ENCODE results near the gene IGSF21. TPM values are rescaled to one million over a fixed set of nuclear protein-coding genes. Genes with fewer than 3 reads are reported as not detected.

The IGSF21 gene
- total and polyA plus RNA-seq, 10 of the 15 experiments (the other 5 are each of a cell fraction or from before 2014, with no cell fraction given): 0.03 to 0.49 TPM; not detected in 8

- ChIA-PET POLR2A (no interaction called here), SMC1A (ENCODE audit: uncharacterized antibody, unreplicated experiment) (no interaction called here), CTCF (no interaction called here), RAD21 (ENCODE audit: unreplicated experiment) (no interaction called here)
- in situ Hi-C loops (cut with MboI) (no loop called here), intact Hi-C loops (cut with micrococcal nuclease; ENCODE audit: unreplicated experiment) (no loop called here)
- WGBS (ENCODE audit: insufficient coverage, insufficient replicate concordance, low lambda C conversion rate, missing lambda C conversion rate): 4% methylated on average over 5 of the region's 5 CpGs
- no peak overlapping the region for H3K9ac ChIP-seq (ENCODE audit: control insufficient read depth, insufficient read depth, low read length)
- BruUV-seq (replicated peaks): no TSS peak
- no peak for DNase-seq (ENCODE audit: low read depth, low spot score)
- H3K4me2 ChIP-seq (ENCODE audit: control insufficient read depth, insufficient read depth): no peak overlapping the region
- H2AFZ ChIP-seq (ENCODE audit: control insufficient read depth, low read depth, low read length): no peak overlapping the region
- ATAC-seq: no peak
- H3K4me3 ChIP-seq: no peak overlapping the region
- H3K9me3 ChIP-seq (replicated peaks; ENCODE audit: control insufficient read depth, insufficient read depth, low read length): no peaks in the 10 kb centered on the region
- FAIRE-seq: no peak
- no peaks in the 10 kb centered on the region for H3K4me1 ChIP-seq (ENCODE audit: control insufficient read depth, insufficient read depth, low read length)
- TF ChIP-seq CHD2 (IDR thresholded peaks at IDR 0.05; ENCODE audit: borderline replicate concordance, low read depth, low read length): no peak
- TF ChIP-seq CBX5 (IDR thresholded peaks at IDR 0.05; ENCODE audit: low read depth): no peak
- TF ChIP-seq CEBPB (IDR thresholded peaks at IDR 0.05; ENCODE audit: borderline replicate concordance in 1 of 2, low read depth in 2 of 2, low read length in 2 of 2): no peak
- no peak for TF ChIP-seq KDM1A (IDR thresholded peaks at IDR 0.05; ENCODE audit: borderline replicate concordance)
- H3K36me3 ChIP-seq (ENCODE audit: control insufficient read depth in 2 of 2, insufficient read depth in 2 of 2, low read length in 1 of 2): no peaks in the 10 kb centered on the region
- no peaks in the 10 kb centered on the region for H4K20me1 ChIP-seq (ENCODE audit: control insufficient read depth, insufficient read depth)
- H3K27me3 ChIP-seq (replicated peaks in 1 of 2; ENCODE audit: control insufficient read depth in 2 of 2, insufficient read depth in 2 of 2, low read length in 1 of 2): peaks cover 0 to 2% of the 10 kb centered on the region in 2 experiments; a peak in 2 of 4 replicates
- H3K79me2 ChIP-seq (ENCODE audit: control insufficient read depth, insufficient read depth, low read length): no peaks in the 10 kb centered on the region
- no peak overlapping the region for H3K27ac ChIP-seq (ENCODE audit: control insufficient read depth, insufficient read depth)
Measured at GRCh38 chr1:18158714-18159113, 51.1 kb downstream of the IGSF21 start.

GRCh38 chr1:18160290-18160942, 52.8 kb downstream of the IGSF21 start:
- Histone ChIP-seq H3K9ac (ENCODE audit: control insufficient read depth, insufficient read depth, low read length) (no peak overlapping the region), H2AFZ (ENCODE audit: control insufficient read depth, low read depth, low read length) (no peak overlapping the region), H3K79me2 (ENCODE audit: control insufficient read depth, insufficient read depth, low read length) (no peaks in the 10 kb centered on the region), H3K4me2 (ENCODE audit: control insufficient read depth, insufficient read depth) (no peak overlapping the region), H3K4me1 (ENCODE audit: control insufficient read depth, insufficient read depth, low read length) (no peaks in the 10 kb centered on the region), H4K20me1 (ENCODE audit: control insufficient read depth, insufficient read depth) (no peaks in the 10 kb centered on the region), H3K9me3 (replicated peaks; ENCODE audit: control insufficient read depth, insufficient read depth, low read length) (no peaks in the 10 kb centered on the region), H3K27ac (ENCODE audit: control insufficient read depth, insufficient read depth) (no peak overlapping the region), H3K36me3 (ENCODE audit: control insufficient read depth in 2 of 2, insufficient read depth in 2 of 2, low read length in 1 of 2) (no peaks in the 10 kb centered on the region), H3K4me3 (no peak overlapping the region), H3K27me3 (replicated peaks in 1 of 2; ENCODE audit: control insufficient read depth in 2 of 2, insufficient read depth in 2 of 2, low read length in 1 of 2) (peaks cover 0 to 2% of the 10 kb centered on the region in 2 experiments; a peak in 1 of 4 replicates)
- POLR2A ChIA-PET: no interaction called here
- BruUV-seq (replicated peaks): no TSS peak
- 28% methylated on average over 13 of the region's 13 CpGs for WGBS (ENCODE audit: insufficient coverage, insufficient replicate concordance, low lambda C conversion rate, missing lambda C conversion rate)
- SMC1A ChIA-PET (ENCODE audit: uncharacterized antibody, unreplicated experiment): no interaction called here
- DNase-seq (ENCODE audit: low read depth, low spot score) (no peak), ATAC-seq (no peak), FAIRE-seq (no peak)
- RAD21 ChIA-PET (ENCODE audit: unreplicated experiment): no interaction called here
- intact Hi-C loops (cut with micrococcal nuclease; ENCODE audit: unreplicated experiment) (no loop called here), in situ Hi-C loops (cut with MboI) (no loop called here)
- CTCF ChIA-PET: no interaction called here
- TF ChIP-seq KAT2A (conservative IDR thresholded peaks at IDR 0.05; ENCODE audit: control insufficient read depth, low read depth, low read length) (no peak), POLR2A (IDR thresholded peaks at IDR 0.05; ENCODE audit: low read depth, low read length) (no peak), ZSCAN29 (IDR thresholded peaks at IDR 0.05) (no peak), E4F1 (IDR thresholded peaks at IDR 0.05; ENCODE audit: borderline replicate concordance, partially characterized antibody) (no peak), ZNF24 (IDR thresholded peaks at IDR 0.05) (no peak), ZNF384 (IDR thresholded peaks at IDR 0.05; ENCODE audit: borderline replicate concordance, low read depth, low read length) (no peak), CREB1 (IDR thresholded peaks at IDR 0.05; ENCODE audit: low read depth) (no peak), JUND (IDR thresholded peaks at IDR 0.05; ENCODE audit: low read depth, low read length) (no peak), STAT1 (conservative IDR thresholded peaks at IDR 0.05) (no peak), SKIL (IDR thresholded peaks at IDR 0.05; ENCODE audit: low read depth, poor library complexity, severe bottlenecking) (no peak), NR2F1 (conservative IDR thresholded peaks at IDR 0.05) (no peak)

Measured in GM12878 (cell line).